OCI-LY3 (cell line): ENCODE measurements around the gene PIWIL4.

ENCODE experiments used
- EZH2phosphoT487 ChIP-seq: fragments of 200-600 bp; shearing (Covaris generic); IDR thresholded peaks from 2 replicates; pipeline ENCODE4 v1.6.1; 2018; ENCODE audit warnings: antibody characterized with exemption, mixed run types, low read depth
- TF ChIP-seq, protein P1 (sequence below): fragments of 200-600, 300-600 bp; sonication (generic); IDR thresholded peaks from 2 replicates; pipeline ENCODE4 v1.5.1; 2014; ENCODE audit warnings: antibody characterized with exemption, low read length, low read depth

GRCh38 chr11:94613120-94613519 lies 46.0 kb downstream of the PIWIL4 start:
- TF ChIP-seq, protein P1, sequence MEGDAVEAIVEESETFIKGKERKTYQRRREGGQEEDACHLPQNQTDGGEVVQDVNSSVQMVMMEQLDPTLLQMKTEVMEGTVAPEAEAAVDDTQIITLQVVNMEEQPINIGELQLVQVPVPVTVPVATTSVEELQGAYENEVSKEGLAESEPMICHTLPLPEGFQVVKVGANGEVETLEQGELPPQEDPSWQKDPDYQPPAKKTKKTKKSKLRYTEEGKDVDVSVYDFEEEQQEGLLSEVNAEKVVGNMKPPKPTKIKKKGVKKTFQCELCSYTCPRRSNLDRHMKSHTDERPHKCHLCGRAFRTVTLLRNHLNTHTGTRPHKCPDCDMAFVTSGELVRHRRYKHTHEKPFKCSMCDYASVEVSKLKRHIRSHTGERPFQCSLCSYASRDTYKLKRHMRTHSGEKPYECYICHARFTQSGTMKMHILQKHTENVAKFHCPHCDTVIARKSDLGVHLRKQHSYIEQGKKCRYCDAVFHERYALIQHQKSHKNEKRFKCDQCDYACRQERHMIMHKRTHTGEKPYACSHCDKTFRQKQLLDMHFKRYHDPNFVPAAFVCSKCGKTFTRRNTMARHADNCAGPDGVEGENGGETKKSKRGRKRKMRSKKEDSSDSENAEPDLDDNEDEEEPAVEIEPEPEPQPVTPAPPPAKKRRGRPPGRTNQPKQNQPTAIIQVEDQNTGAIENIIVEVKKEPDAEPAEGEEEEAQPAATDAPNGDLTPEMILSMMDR: no peak
- no peak for TF ChIP-seq EZH2phosphoT487
